ENCODE data around the gene CENPT. TPM values are rescaled to one million over a fixed set of nuclear protein-coding genes. Genes with fewer than 3 reads are reported as not detected.

CENPT gene
- total and polyA plus RNA-seq, 4 experiments from 2014 or later: 15.4 to 107 (median 60.4) TPM

GRCh38 chr16:67878846-67879245 is 31.4 kb upstream of the CENPT start:
- intact Hi-C loops (cut with micrococcal nuclease): no loop called here
- Mint-ChIP-seq H3K27ac (no peak overlapping the region), H3K4me3 (no peak overlapping the region), H3K9me3 (peaks cover 0 to 4% (median 0%) of the 10 kb centered on the region in 8 donors), H3K27me3 (no peaks in the 10 kb centered on the region), H3K4me1 (peaks cover 19 to 24% (median 21%) of the 10 kb centered on the region in 4 donors), H3K36me3 (peaks cover 41 to 84% of the 10 kb centered on the region in 2 donors)
- peaks cover 26% of the 10 kb centered on the region for H3K4me1 ChIP-seq (ENCODE audit: insufficient read depth, low read length)
- no peak overlapping the region for H3K4me3 ChIP-seq (ENCODE audit: low read length in 2 of 2)
- CTCF ChIA-PET (ENCODE audit: partially characterized antibody): interaction anchor here (0.9 to 2.4 kb wide), 6 partner anchors 11 to 357 kb away, joined by 3 to 11 read pairs (median 4); no protein-coding TSS in a partner anchor
- POLR2A ChIA-PET (ENCODE audit: partially characterized antibody): interaction anchor here (0.6 to 0.9 kb wide), 3 partner anchors 12 to 144 kb away, joined by 3 to 4 read pairs (median 3); partner anchors contain the start of gene PSKH1
- no peak for DNase-seq
- H3K36me3 ChIP-seq (ENCODE audit: insufficient read depth, low read length): peaks cover 79% of the 10 kb centered on the region
- no peaks in the 10 kb centered on the region for H3K9me3 ChIP-seq (ENCODE audit: control insufficient read depth in 1 of 2, low read length in 2 of 2)
- no peaks in the 10 kb centered on the region for H3K27me3 ChIP-seq (ENCODE audit: insufficient read depth, low read length)
- no peak overlapping the region for H3K27ac ChIP-seq (ENCODE audit: low read depth, low read length)

DNA sequence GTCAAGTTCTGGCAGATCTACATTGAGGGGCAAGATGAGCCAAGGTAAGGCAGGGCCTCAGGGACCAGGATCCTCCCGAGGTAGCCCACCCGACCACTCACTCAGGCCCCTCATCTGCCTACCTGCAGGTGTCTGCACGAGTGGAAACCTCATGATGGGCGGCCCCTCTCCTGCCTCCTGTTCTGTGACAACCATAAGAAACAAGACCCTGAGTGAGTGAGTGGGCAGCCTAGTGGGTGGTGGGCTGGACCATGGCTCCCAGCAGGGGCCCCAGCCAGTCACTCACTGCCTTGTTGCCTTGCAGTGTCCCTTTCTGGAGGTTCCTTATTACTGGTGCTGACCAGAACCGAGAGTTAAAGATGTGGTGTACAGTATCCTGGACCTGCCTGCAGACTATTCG is 30.7 kb upstream of the CENPT start:
- no peaks in the 10 kb centered on the region for H3K27me3 ChIP-seq (ENCODE audit: insufficient read depth, low read length)
- no peak overlapping the region for H3K27ac ChIP-seq (ENCODE audit: low read depth, low read length)
- Mint-ChIP-seq H3K4me1 (peaks cover 20 to 28% (median 25%) of the 10 kb centered on the region in 4 donors), H3K27me3 (no peaks in the 10 kb centered on the region), H3K9me3 (peaks cover 0 to 4% (median 0%) of the 10 kb centered on the region in 8 donors), H3K27ac (no peak overlapping the region), H3K4me3 (no peak overlapping the region), H3K36me3 (peaks cover 35 to 84% of the 10 kb centered on the region in 2 donors)
- DNase-seq: no peak
- H3K36me3 ChIP-seq (ENCODE audit: insufficient read depth, low read length): peaks cover 73% of the 10 kb centered on the region
- POLR2A ChIA-PET (ENCODE audit: partially characterized antibody): interaction anchor here (0.9 to 1.1 kb wide), 2 partner anchors 33 to 144 kb away, joined by 3 read pairs; no protein-coding TSS in a partner anchor
- intact Hi-C loops (cut with micrococcal nuclease): no loop called here
- H3K9me3 ChIP-seq (ENCODE audit: control insufficient read depth in 1 of 2, low read length in 2 of 2): no peaks in the 10 kb centered on the region
- CTCF ChIA-PET (ENCODE audit: partially characterized antibody): interaction anchor here (0.8 to 2.4 kb wide), 8 partner anchors 9 to 357 kb away, joined by 3 to 11 read pairs (median 4); no protein-coding TSS in a partner anchor
- peaks cover 30% of the 10 kb centered on the region for H3K4me1 ChIP-seq (ENCODE audit: insufficient read depth, low read length)
- H3K4me3 ChIP-seq (ENCODE audit: low read length in 2 of 2): no peak overlapping the region

- DNase-seq: no peak
- Histone ChIP-seq H3K4me3 (ENCODE audit: low read length in 2 of 2) (no peak overlapping the region), H3K36me3 (ENCODE audit: insufficient read depth, low read length) (peaks cover 62% of the 10 kb centered on the region), H3K9me3 (ENCODE audit: control insufficient read depth in 1 of 2, low read length in 2 of 2) (no peaks in the 10 kb centered on the region), H3K27ac (ENCODE audit: low read depth, low read length) (no peak overlapping the region), H3K27me3 (ENCODE audit: insufficient read depth, low read length) (no peaks in the 10 kb centered on the region), H3K4me1 (ENCODE audit: insufficient read depth, low read length) (peaks cover 36% of the 10 kb centered on the region)
- Mint-ChIP-seq H3K27ac (no peak overlapping the region), H3K9me3 (peaks cover 0 to 4% (median 0%) of the 10 kb centered on the region in 8 donors), H3K36me3 (peaks cover 33 to 81% of the 10 kb centered on the region in 2 donors), H3K27me3 (no peaks in the 10 kb centered on the region), H3K4me1 (peaks cover 25 to 35% (median 31%) of the 10 kb centered on the region in 4 donors), H3K4me3 (peak overlapping the region in 1 of 8 donors; percentile 44)
- POLR2A ChIA-PET (ENCODE audit: partially characterized antibody): interaction anchor here (1.1 kb wide), 1 partner anchor 32 kb away, joined by 3 read pairs; no protein-coding TSS in a partner anchor
- intact Hi-C loops (cut with micrococcal nuclease): no loop called here
- CTCF ChIA-PET (ENCODE audit: partially characterized antibody): interaction anchor here (0.5 to 1.4 kb wide), 3 partner anchors 61 to 385 kb away, joined by 3 read pairs; no protein-coding TSS in a partner anchor
Observed at GRCh38 chr16:67877064-67877463, 29.6 kb upstream of the CENPT start.

DNA sequence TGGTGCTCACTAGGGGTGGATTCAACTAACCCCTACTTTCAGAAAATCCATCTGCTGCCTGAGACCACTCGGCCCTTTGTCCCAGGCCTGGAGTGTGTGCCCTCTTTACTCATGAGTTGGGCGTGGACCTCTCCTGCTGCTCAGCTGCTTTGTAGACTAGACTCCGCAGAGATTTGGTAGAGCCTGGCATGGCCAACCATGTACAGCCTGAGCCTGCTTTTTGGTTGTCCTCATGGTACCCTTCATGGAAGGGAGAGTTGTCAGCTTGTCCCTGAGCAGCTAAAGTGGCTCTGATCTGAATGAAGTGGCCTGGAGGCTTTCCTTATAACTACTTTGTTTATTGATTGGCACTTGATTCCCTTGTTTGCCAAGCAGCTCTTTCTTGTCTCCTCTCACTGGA is 26.9 kb upstream of the CENPT start:
- H3K27me3 ChIP-seq (ENCODE audit: insufficient read depth, low read length): no peaks in the 10 kb centered on the region
- no peaks in the 10 kb centered on the region for H3K9me3 ChIP-seq (ENCODE audit: control insufficient read depth in 1 of 2, low read length in 2 of 2)
- intact Hi-C loops (cut with micrococcal nuclease): no loop called here
- no peak for DNase-seq
- peaks cover 36% of the 10 kb centered on the region for H3K4me1 ChIP-seq (ENCODE audit: insufficient read depth, low read length)
- Mint-ChIP-seq H3K9me3 (peaks cover 0 to 1% (median 0%) of the 10 kb centered on the region in 8 donors), H3K27me3 (no peaks in the 10 kb centered on the region), H3K4me1 (peaks cover 25 to 43% (median 33%) of the 10 kb centered on the region in 4 donors), H3K4me3 (peak overlapping the region; percentile 82 to 95 (median 94)), H3K27ac (peak overlapping the region; percentile 82 to 96 (median 95)), H3K36me3 (peaks cover 26 to 71% of the 10 kb centered on the region in 2 donors)
- ChIA-PET POLR2A (ENCODE audit: partially characterized antibody) (interaction anchor here (1.6 to 3.7 kb wide), 4 partner anchors 9 to 61 kb away, joined by 5 to 29 read pairs (median 12); partner anchors contain the start of genes CENPT, NUTF2 and PSMB10), CTCF (ENCODE audit: partially characterized antibody) (interaction anchor here (1.1 to 2.0 kb wide), 4 partner anchors 9 to 202 kb away, joined by 3 to 7 read pairs (median 4); no protein-coding TSS in a partner anchor)
- H3K36me3 ChIP-seq (ENCODE audit: insufficient read depth, low read length): peaks cover 44% of the 10 kb centered on the region
- peak overlapping the region in 1 of 2 donors; percentile 90 for H3K4me3 ChIP-seq (ENCODE audit: low read length in 2 of 2)
- H3K27ac ChIP-seq (ENCODE audit: low read depth, low read length): peak overlapping the region; percentile 91

DNA sequence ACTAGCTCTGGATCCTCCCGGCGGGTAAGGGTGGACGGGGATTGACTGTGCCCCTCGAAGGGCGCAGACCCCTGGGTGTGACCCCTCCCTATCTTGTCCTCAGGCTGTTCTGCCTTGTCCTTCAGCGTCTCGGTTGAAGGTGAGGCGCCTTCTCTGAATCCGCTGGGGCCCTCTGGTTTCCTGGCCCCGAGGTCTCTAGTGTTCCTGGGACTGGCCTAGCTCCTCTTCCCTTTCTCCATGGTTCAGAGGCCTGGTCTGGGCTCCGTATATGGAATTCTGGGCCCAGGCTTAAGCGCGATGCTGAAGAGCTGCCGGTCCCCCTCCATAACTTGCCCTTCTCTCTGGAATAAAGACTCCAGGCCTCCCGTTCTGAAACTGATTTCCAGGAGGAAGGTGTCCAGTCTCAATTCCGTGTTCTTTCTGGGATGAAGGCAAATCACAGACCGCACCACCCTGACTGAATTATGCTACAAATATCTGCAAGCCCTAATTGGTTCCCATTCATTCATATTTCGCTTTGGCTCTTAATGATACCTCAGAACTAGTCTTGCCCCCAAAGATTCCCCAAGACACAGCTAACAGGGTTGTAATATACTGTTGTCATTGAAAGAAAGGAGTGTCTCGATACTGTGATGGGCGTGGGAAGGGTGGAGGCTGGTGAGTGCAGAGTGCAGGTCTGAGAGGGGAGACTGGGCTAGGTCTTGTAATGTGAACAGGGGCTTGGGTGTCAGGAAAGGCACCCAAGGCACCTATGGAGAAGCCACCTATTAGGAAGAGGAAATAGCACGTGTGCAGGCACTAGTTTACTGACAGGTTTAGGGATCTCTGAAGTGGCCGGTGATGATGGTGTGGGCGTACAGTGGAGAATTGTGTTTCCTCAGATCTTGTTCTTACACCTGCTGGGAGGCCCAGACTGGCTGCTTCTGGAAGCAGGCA is 26.2 kb upstream of the CENPT start:
- peaks cover 25 to 43% (median 33%) of the 10 kb centered on the region in 4 donors for H3K4me1 Mint-ChIP-seq
- H3K36me3 Mint-ChIP-seq: peaks cover 19 to 65% of the 10 kb centered on the region in 2 donors

DNA sequence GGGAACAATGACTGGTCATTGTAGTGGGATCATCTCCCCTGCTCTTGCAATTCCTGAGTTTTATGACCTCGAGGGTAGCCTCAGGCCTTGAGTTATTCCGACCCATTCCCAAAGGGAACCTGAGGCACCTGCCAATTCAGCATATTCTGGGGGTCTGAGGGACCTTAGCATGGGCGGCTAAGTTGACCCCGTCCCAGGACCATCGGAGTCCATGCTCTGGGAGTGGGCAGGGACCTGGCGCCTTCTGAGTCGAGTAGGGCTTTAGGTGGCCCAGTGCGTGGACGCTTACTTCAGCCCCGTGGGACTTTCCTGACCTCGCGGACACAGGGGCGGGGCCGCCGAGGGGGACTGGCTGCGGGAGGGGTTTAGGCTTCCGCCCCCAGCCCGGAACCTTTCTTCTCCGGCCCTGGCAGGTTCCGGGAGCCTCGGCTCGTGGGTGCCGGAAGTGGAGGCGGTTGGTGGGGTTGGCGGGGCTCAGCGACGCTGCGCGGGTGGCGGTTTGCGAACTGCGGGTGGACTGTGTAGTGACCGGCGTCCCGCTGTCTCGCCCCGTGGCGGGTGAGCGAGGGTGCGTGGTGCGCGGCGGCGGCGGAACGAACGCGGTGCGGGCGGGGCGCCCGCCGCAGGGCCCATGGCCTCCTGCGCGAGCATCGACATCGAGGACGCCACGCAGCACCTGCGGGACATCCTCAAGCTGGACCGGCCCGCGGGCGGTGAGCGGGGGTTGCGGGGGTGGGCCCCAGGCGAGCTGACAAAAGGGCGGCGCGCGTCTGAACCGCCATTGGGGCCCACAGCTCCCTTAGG is 25.3 kb upstream of the CENPT start, which contains the start of gene EDC4:
Gene EDC4, plus strand, starts transcription at position 422 of the 804 bp plus-strand sequence. Its CDS starts 210 bp downstream, at position 632.
- ChIA-PET POLR2A (ENCODE audit: partially characterized antibody) (interaction anchor here (0.6 to 3.7 kb wide), 18 partner anchors 8 to 213 kb away, joined by 3 to 29 read pairs (median 4); partner anchors contain the start of genes ACD, CENPT, DDX28 and DUS2), CTCF (ENCODE audit: partially characterized antibody) (interaction anchor here (0.7 to 1.6 kb wide), 9 partner anchors 13 to 352 kb away, joined by 3 to 6 read pairs (median 3); no protein-coding TSS in a partner anchor)
- Mint-ChIP-seq H3K4me3 (peak within 1 kb of the TSS; percentile 82 to 95 (median 94)), H3K9me3 (peaks cover 0 to 1% (median 0%) of the 10 kb centered on the region in 8 donors), H3K36me3 (peaks cover 18 to 61% of the 10 kb centered on the region in 2 donors), H3K27ac (peak within 1 kb of the TSS; percentile 82 to 96 (median 95)), H3K27me3 (no peaks in the 10 kb centered on the region), H3K4me1 (peaks cover 25 to 43% (median 33%) of the 10 kb centered on the region in 4 donors)
- H3K9me3 ChIP-seq (ENCODE audit: control insufficient read depth in 1 of 2, low read length in 2 of 2): no peaks in the 10 kb centered on the region
- intact Hi-C loops (cut with micrococcal nuclease): loop anchor here (1.0 kb wide), 2 partner anchors 27 to 31 kb away; partner anchors contain the start of genes NUTF2 and THAP11
- DNase-seq: peak; percentile 83 to 89 (median 85)
- H3K36me3 ChIP-seq (ENCODE audit: insufficient read depth, low read length): peaks cover 29% of the 10 kb centered on the region
- peaks cover 36% of the 10 kb centered on the region for H3K4me1 ChIP-seq (ENCODE audit: insufficient read depth, low read length)
- peak within 1 kb of the TSS; percentile 91 for H3K27ac ChIP-seq (ENCODE audit: low read depth, low read length)
- H3K27me3 ChIP-seq (ENCODE audit: insufficient read depth, low read length): no peaks in the 10 kb centered on the region
- peak within 1 kb of the TSS; percentile 88 to 90 for H3K4me3 ChIP-seq (ENCODE audit: low read length in 2 of 2)

More for the DNA sequence above, 26.2 kb upstream of the CENPT start:
- peaks cover 36% of the 10 kb centered on the region for H3K4me1 ChIP-seq (ENCODE audit: insufficient read depth, low read length)
- DNase-seq: peak in 1 of 5 donors; percentile 13
- H3K27me3 ChIP-seq (ENCODE audit: insufficient read depth, low read length): no peaks in the 10 kb centered on the region
- CTCF ChIA-PET (ENCODE audit: partially characterized antibody): interaction anchor here (0.7 to 2.0 kb wide), 11 partner anchors 10 to 353 kb away, joined by 3 to 7 read pairs (median 3); no protein-coding TSS in a partner anchor
- H3K4me3 Mint-ChIP-seq: peak overlapping the region; percentile 82 to 95 (median 94)
- POLR2A ChIA-PET (ENCODE audit: partially characterized antibody): interaction anchor here (0.6 to 3.7 kb wide), 18 partner anchors 9 to 213 kb away, joined by 3 to 29 read pairs (median 4); partner anchors contain the start of genes ACD, CENPT, DDX28 and DUS2
- H3K9me3 Mint-ChIP-seq: peaks cover 0 to 1% (median 0%) of the 10 kb centered on the region in 8 donors
- intact Hi-C loops (cut with micrococcal nuclease): no loop called here
- H3K27ac ChIP-seq (ENCODE audit: low read depth, low read length): peak overlapping the region; percentile 91
- H3K9me3 ChIP-seq (ENCODE audit: control insufficient read depth in 1 of 2, low read length in 2 of 2): no peaks in the 10 kb centered on the region
- peaks cover 37% of the 10 kb centered on the region for H3K36me3 ChIP-seq (ENCODE audit: insufficient read depth, low read length)
- no peaks in the 10 kb centered on the region for H3K27me3 Mint-ChIP-seq
- H3K27ac Mint-ChIP-seq: peak overlapping the region; percentile 82 to 96 (median 95)
- H3K4me3 ChIP-seq (ENCODE audit: low read length in 2 of 2): peak overlapping the region; percentile 88 to 90

Data from CD4-positive, alpha-beta memory T cell (primary cell).